Memory B cell (primary cell): Measurements from ENCODE around the gene UBASH3A.
A peak's percentile ranks its signal among the peaks of the same experiment; 100 is the strongest.
"Not testable (repeated sequence)": the region's sequence is repeated elsewhere in the genome, so short reads cannot be mapped to it uniquely, and the experiment has no call there.

Experiments
- ATAC-seq: fragments of 150-1000 bp; cut with Tn5 transposase; 2 replicates; pipeline ENCODE4 v1.10.0; 2021; ENCODE audit warnings: low read depth, mild to moderate bottlenecking, moderate library complexity
- DNase-seq, 2 donors: peaks; one replicate each; pipeline ENCODE4 v3.0.0; 2022; ENCODE audit warnings: low spot score in 2 of 2
- H3K27ac Mint-ChIP-seq: one replicate; pipeline ENCODE4 v1.8.0; 2022; ENCODE audit warnings: mild to moderate bottlenecking, moderate library complexity, mixed read lengths
- H3K27me3 Mint-ChIP-seq: one replicate; pipeline ENCODE4 v1.8.0; 2022; ENCODE audit warnings: mixed read lengths
- H3K36me3 Mint-ChIP-seq: one replicate; pipeline ENCODE4 v1.8.0; 2022; ENCODE audit warnings: mild to moderate bottlenecking, mixed read lengths
- H3K4me1 Mint-ChIP-seq: one replicate; pipeline ENCODE4 v1.8.0; 2022; ENCODE audit warnings: mixed read lengths
- H3K4me3 Mint-ChIP-seq: one replicate; pipeline ENCODE4 v1.8.0; 2022; ENCODE audit warnings: mild to moderate bottlenecking, moderate library complexity, mixed read lengths
- H3K9me3 Mint-ChIP-seq: one replicate; pipeline ENCODE4 v1.8.0; 2022; ENCODE audit warnings: mixed read lengths

Gene UBASH3A

GRCh38 chr21:42401820-42402251, 1.9 kb upstream of the UBASH3A start:
- H3K9me3 Mint-ChIP-seq: peaks cover 7% of the 10 kb centered on the region
- no peak for ATAC-seq
- no peak overlapping the region for H3K4me3 Mint-ChIP-seq
- H3K36me3 Mint-ChIP-seq: no peaks in the 10 kb centered on the region
- peaks cover 2% of the 10 kb centered on the region for H3K4me1 Mint-ChIP-seq
- peaks cover 8% of the 10 kb centered on the region for H3K27me3 Mint-ChIP-seq
- no peak for DNase-seq
- no peak overlapping the region for H3K27ac Mint-ChIP-seq

DNA sequence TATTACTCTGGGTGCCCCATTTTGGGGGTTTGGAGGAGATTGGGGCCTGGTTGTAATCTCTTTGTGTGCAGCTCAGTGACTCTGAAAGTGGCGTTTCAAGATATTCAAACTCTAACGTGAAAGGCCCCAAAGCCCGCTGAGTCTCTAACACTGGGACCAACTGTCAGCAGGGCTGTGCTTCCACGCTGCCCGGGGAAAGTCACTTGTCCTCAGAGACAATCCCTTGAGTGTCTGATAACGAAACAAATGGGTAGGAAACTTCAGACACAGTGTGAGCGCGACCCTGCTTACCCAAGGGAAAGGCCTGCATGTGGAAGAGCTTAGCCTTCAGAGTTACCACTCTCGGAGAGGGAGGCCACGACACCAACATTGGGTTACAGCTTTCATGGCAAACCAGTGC, 837 bp downstream of the UBASH3A start:
- peaks cover 7% of the 10 kb centered on the region for H3K9me3 Mint-ChIP-seq
- no peak overlapping the region for H3K4me3 Mint-ChIP-seq
- no peak overlapping the region for H3K27ac Mint-ChIP-seq
- H3K27me3 Mint-ChIP-seq: peaks cover 8% of the 10 kb centered on the region
- peaks cover 2% of the 10 kb centered on the region for H3K4me1 Mint-ChIP-seq
- no peaks in the 10 kb centered on the region for H3K36me3 Mint-ChIP-seq
- no peak for DNase-seq
- no peak for ATAC-seq

DNA sequence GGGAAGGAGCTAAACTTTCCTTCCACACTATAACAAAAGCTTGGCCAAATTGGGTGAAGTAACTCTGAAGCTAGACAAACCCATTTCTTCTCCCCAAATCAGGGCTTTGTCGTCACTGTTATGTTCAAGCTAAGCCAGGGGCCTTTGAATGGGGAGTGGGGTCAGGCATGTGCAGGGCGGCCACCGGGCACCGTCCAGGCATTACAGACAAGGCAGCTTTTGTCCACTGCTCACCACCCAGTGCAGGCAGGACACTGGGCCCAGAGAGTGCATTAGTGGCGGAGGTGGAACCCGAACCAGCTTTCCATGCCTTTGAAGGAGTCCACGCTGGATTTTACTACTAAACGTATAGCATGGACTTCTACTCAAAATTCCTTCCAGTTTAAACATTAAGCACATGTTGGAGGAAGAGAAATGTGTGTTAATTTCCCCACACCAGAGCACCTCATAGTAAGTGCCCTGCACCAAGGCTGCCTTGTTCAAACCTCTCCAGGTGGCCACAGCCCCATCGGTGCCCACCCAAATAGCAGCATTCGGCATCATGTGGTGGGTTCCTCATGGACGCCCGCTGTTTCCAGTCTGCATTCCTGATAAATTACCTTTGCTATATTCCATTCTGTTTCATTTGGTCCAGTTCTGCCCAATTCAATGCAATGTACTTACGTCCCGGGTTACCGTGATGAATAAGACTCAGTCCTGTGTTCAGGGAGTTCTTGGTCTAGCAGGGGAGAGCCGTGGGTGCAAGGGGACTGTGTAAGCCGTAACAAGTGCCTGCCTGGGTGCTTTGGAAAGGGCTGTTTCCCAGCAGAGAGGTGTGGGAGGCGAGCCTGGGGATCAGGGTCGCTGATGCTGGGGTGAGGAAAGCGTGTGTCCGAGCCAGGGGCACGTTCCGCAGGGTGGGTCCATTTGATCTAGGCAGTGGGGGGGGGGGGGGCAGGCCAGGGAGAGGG, 1.6 kb downstream of the UBASH3A start:
- DNase-seq: no peak
- Mint-ChIP-seq H3K4me3 (no peak overlapping the region), H3K27ac (no peak overlapping the region), H3K27me3 (peaks cover 10% of the 10 kb centered on the region), H3K9me3 (peaks cover 7% of the 10 kb centered on the region), H3K4me1 (peaks cover 2% of the 10 kb centered on the region), H3K36me3 (no peaks in the 10 kb centered on the region)
- no peak for ATAC-seq

- Mint-ChIP-seq H3K27ac (no peak overlapping the region), H3K4me3 (no peak overlapping the region), H3K27me3 (peaks cover 10% of the 10 kb centered on the region), H3K9me3 (peaks cover 7% of the 10 kb centered on the region), H3K36me3 (no peaks in the 10 kb centered on the region), H3K4me1 (peaks cover 2% of the 10 kb centered on the region)
- DNase-seq (no peak), ATAC-seq (no peak)
Observed at GRCh38 chr21:42406201-42406621, 2.5 kb downstream of the UBASH3A start.

DNA sequence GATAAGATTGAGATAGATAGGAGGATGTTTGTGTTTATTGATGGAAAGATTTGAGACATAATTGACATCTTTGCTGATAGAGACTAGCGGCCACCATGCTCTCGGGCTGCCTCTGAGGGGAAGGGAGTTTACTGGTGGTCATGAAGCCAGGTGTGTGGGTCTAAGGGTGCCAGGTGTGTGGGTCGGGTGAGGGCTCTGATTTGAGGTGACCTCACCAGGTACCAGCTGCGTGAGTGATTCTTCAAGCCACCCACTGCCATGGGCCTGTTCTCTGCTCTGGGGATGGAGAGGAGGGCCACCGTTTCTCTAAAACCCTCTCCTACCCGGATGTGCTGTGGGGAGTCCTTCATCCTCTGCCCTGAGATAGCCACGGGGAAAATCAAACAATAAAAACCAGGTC, 3.2 kb downstream of the UBASH3A start:
- H3K9me3 Mint-ChIP-seq: peaks cover 2% of the 10 kb centered on the region
- peaks cover 8% of the 10 kb centered on the region for H3K27me3 Mint-ChIP-seq
- no peak overlapping the region for H3K4me3 Mint-ChIP-seq
- DNase-seq (no peak), ATAC-seq (no peak)
- H3K4me1 Mint-ChIP-seq: peaks cover 2% of the 10 kb centered on the region
- no peak overlapping the region for H3K27ac Mint-ChIP-seq
- no peaks in the 10 kb centered on the region for H3K36me3 Mint-ChIP-seq

DNA sequence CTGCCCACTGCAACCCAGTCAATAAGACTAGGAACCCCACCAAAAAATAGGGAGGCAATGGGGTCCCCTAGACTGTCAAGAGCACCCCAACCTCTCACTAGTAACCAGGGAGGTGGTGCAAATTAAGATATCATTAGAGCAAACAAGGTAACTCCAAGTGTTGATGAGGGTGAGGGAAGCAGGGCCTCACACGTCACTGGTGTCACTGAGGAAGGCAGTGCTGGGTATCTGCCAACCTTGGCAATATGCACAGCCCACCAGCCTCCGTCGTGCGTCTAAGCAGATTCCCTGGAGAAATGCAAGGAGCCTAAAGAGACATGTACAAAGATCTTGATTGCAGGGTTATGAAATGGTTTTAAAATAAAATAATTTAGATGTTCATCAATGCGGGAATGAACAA, 3.8 kb downstream of the UBASH3A start:
- Mint-ChIP-seq H3K36me3 (no peaks in the 10 kb centered on the region), H3K27ac (no peak overlapping the region)

DNA sequence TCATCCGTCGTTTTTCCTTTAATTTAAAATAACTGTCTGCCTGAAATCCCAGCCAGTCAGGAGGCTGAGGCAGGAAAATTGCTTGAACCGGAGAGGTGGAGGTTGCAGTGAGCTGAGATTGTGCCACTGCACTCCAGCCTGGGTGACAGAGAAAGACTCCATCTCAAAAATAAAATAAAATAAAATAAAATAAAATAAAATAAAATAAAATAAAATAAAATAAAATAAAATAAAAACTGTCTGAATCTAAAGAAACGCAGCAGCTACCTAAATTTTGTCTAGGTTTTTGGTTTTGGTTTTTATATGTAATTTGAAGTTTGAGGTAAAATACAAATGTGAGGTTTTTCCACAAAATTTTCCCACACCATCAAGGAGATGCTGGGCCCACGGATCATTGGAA, 5.0 kb downstream of the UBASH3A start:
- not testable (repeated sequence) for H3K36me3 Mint-ChIP-seq, H3K4me3 Mint-ChIP-seq, H3K27ac Mint-ChIP-seq, H3K4me1 Mint-ChIP-seq, H3K27me3 Mint-ChIP-seq, DNase-seq, ATAC-seq, H3K9me3 Mint-ChIP-seq

More for the DNA sequence above, 3.8 kb downstream of the UBASH3A start:
- no peak overlapping the region for H3K4me3 Mint-ChIP-seq
- DNase-seq (no peak), ATAC-seq (no peak)
- peaks cover 2% of the 10 kb centered on the region for H3K4me1 Mint-ChIP-seq
- no peaks in the 10 kb centered on the region for H3K9me3 Mint-ChIP-seq
- H3K27me3 Mint-ChIP-seq: peaks cover 8% of the 10 kb centered on the region

DNA sequence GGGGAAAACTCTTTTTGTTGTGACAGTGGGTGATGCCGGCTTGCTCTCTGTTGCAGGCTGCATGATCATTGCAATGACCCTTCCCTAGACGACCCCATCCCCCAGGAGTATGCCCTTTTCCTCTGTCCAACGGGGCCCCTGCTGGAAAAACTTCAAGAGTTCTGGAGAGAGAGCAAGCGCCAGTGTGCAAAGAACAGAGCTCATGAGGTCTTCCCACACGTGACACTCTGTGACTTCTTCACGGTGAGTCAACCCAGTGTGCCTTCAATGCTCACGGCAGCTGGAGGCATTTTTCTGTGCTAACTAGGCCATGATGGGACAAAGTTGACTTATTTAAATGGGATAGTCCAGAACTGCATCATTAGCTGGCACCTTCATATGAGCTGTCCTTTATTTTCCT, 5.7 kb downstream of the UBASH3A start:
- H3K9me3 Mint-ChIP-seq: no peaks in the 10 kb centered on the region
- peaks cover 8% of the 10 kb centered on the region for H3K27me3 Mint-ChIP-seq
- peaks cover 2% of the 10 kb centered on the region for H3K4me1 Mint-ChIP-seq
- DNase-seq: no peak
- no peak overlapping the region for H3K27ac Mint-ChIP-seq
- H3K36me3 Mint-ChIP-seq: no peaks in the 10 kb centered on the region
- no peak for ATAC-seq
- H3K4me3 Mint-ChIP-seq: no peak overlapping the region

DNA sequence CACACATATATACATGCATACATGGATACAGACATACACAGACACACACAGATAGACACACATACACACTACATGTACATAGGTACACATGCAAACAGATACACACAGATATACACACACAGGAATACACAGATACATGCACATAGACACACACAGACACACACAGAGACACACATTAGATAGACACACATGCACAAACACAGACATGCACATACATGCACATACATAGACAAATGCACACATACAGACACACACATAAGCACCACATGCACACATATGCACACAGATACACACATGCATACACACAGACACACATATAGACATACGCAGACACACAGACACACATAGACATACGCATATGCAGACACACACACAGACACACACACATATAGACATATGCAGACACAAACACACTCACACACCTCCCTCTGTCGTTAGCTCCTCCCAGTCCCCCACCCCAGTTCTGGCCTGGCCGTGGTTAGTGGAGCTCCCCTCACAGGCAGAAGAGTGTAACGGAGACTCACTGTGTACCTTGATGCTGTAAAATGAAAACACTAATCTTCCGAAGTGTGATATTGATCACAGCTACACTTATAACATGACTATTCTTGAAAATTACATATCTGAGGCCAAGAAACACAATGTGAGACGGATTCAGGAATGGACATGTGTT, 7.6 kb downstream of the UBASH3A start:
- H3K27me3 Mint-ChIP-seq: peaks cover 7% of the 10 kb centered on the region
- peaks cover 9% of the 10 kb centered on the region for H3K4me1 Mint-ChIP-seq
- no peak overlapping the region for H3K4me3 Mint-ChIP-seq
- no peak for DNase-seq
- no peak for ATAC-seq
- no peaks in the 10 kb centered on the region for H3K9me3 Mint-ChIP-seq
- H3K27ac Mint-ChIP-seq: no peak overlapping the region
- H3K36me3 Mint-ChIP-seq: no peaks in the 10 kb centered on the region

DNA sequence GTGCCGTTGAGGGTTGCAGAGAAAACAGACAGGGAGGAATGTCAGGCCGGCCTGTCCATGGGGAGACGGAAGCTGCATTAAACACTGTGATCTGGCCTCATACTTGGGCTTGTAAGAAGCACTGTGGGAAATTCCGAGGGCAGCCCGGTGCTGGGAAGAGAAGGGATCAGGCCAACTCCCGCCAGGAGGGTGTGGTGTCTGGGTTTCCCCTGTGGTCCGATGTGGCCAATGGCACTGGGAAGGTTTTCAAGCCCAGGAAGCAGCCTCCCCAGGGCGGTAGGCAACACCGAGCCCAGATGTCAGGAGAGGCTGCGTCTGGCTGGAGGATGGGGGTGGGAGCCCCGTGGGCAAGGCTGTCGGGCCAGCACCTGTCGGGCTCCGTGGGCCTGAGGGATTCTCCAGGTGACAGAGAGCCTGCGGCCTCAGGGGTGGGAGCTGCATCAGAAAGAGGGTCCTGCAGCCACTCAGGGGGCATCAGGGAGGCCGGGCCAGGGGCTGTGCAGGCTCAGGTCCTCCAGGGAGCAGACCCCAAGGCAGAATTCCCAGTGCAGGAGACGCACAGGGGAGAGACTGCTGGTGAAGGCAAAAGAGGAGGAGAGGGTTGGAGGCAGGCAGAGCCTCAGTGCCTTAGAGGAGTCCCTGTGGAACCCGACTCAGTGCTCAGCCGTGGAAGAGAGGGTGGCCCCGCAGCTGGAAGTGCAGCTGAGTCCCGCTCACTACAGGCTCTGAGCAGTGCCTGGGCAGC, 8.4 kb downstream of the UBASH3A start:
- Mint-ChIP-seq H3K4me1 (peaks cover 9% of the 10 kb centered on the region), H3K27me3 (peaks cover 3% of the 10 kb centered on the region), H3K27ac (no peak overlapping the region), H3K9me3 (no peaks in the 10 kb centered on the region), H3K4me3 (no peak overlapping the region), H3K36me3 (no peaks in the 10 kb centered on the region)
- ATAC-seq (no peak), DNase-seq (no peak)

GRCh38 chr21:42412636-42412933, 8.9 kb downstream of the UBASH3A start:
- Mint-ChIP-seq H3K27me3 (peaks cover 5% of the 10 kb centered on the region), H3K4me1 (peaks cover 9% of the 10 kb centered on the region), H3K27ac (no peak overlapping the region), H3K4me3 (no peak overlapping the region), H3K36me3 (no peaks in the 10 kb centered on the region), H3K9me3 (no peaks in the 10 kb centered on the region)
- ATAC-seq: no peak
- DNase-seq: no peak

DNA sequence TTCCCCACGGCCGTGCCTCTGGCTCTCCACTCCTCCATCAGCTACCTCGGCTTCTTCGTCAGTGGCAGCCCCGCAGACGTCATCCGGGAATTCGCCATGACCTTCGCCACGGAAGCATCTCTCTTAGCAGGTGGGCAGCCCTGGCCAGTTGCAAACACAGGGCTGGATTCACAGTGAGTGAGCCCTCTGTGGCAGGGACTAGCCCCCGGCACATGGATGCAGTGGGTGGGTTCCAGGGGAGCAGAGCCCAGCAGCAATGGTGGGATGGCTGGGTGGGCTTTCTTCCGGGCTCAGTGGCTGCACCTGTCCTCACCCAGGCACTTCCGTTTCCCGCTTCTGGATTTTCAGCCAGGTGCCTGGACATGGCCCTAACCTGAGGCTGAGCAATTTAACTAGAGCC, 9.4 kb downstream of the UBASH3A start:
- Mint-ChIP-seq H3K4me1 (peaks cover 9% of the 10 kb centered on the region), H3K27me3 (peaks cover 6% of the 10 kb centered on the region), H3K9me3 (no peaks in the 10 kb centered on the region), H3K36me3 (no peaks in the 10 kb centered on the region), H3K4me3 (no peak overlapping the region), H3K27ac (peak overlapping the region; percentile 96)
- DNase-seq (no peak), ATAC-seq (no peak)

DNA sequence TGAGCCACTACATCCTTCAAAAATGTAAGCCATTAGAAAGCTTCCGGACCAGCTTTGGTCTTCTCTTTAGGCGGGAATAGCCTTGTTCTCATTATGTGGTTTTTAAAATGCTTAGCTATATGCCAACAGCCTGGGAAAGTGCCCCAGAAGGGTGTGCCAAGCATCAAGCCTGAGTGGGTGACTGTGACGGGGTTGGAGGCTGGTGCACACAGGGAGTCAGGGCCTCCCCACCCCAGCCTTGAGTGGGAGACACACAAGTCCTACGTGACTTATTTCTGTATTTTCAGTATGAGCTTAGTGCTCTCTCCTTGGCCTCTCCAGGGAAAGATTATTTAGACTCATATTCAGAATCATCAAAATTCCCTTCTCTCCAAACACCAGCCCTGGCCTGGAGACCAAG, 9.8 kb downstream of the UBASH3A start:
- Mint-ChIP-seq H3K27me3 (peaks cover 6% of the 10 kb centered on the region), H3K4me1 (peaks cover 9% of the 10 kb centered on the region), H3K36me3 (no peaks in the 10 kb centered on the region), H3K4me3 (no peak overlapping the region), H3K27ac (peak overlapping the region; percentile 96), H3K9me3 (no peaks in the 10 kb centered on the region)
- DNase-seq (no peak), ATAC-seq (no peak)

DNA sequence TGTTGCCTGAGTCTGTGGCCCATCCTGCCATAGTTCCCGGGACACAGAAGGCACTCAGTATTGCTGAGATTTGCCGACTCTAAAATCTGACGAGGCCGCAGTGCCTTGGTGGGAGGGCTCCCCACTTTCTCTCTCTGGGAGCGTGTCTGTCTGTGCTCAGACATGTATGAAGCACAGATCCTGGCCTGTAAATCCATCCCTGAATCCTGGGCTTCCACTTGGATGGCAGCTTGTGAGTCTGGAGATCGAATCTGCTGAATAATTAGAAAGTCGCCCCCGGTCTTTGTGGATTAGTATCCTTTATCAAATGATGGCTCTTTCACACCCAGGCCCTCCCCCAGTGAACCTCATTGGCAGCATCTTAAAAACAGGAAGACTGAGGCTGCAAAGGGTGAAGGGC, 10.4 kb downstream of the UBASH3A start:
- Mint-ChIP-seq H3K4me1 (peaks cover 9% of the 10 kb centered on the region), H3K27me3 (peaks cover 6% of the 10 kb centered on the region), H3K4me3 (no peak overlapping the region), H3K36me3 (no peaks in the 10 kb centered on the region), H3K9me3 (no peaks in the 10 kb centered on the region), H3K27ac (peak overlapping the region; percentile 96)
- DNase-seq (no peak), ATAC-seq (no peak)
